ENCODE results near the gene YPEL5. TPM values are rescaled to one million over a fixed set of nuclear protein-coding genes. Genes with fewer than 3 reads are reported as not detected.
A peak's percentile ranks its signal among the peaks of the same experiment; 100 is the strongest.

Gene YPEL5
- total and polyA plus RNA-seq, 2 donors (not counting 1 experiment from before 2014, with no cell fraction given) = 94.7 to 159 TPM

GRCh38 chr2:30161929-30162706 is 15.3 kb downstream of the YPEL5 start:
- Histone ChIP-seq H3K27ac (ENCODE audit: insufficient read depth, low read length) (no peak overlapping the region), H3K4me3 (replicated peaks in 1 of 4; ENCODE audit: control extremely low read depth in 1 of 4, insufficient read depth in 1 of 4, low read depth in 3 of 4, low read length in 4 of 4) (no peak overlapping the region), H3K36me3 (ENCODE audit: control insufficient read depth, insufficient read depth, low read length) (peaks cover 2% of the 10 kb centered on the region), H3K4me2 (ENCODE audit: extremely low read depth, insufficient read depth, low read length) (no peak overlapping the region), H3K4me1 (ENCODE audit: control insufficient read depth, extremely low read depth, insufficient read depth, low read length) (no peaks in the 10 kb centered on the region), H4K20me1 (ENCODE audit: control insufficient read depth, extremely low read depth, insufficient read depth, low read length) (no peaks in the 10 kb centered on the region), H3K27me3 (ENCODE audit: control insufficient read depth, insufficient read depth, low read length) (no peaks in the 10 kb centered on the region), H2AFZ (ENCODE audit: low read length) (no peak overlapping the region), H3K79me2 (ENCODE audit: control insufficient read depth, insufficient read depth, low read length) (no peaks in the 10 kb centered on the region), H3K9ac (ENCODE audit: insufficient read depth, low read length) (no peak overlapping the region), H3K9me3 (ENCODE audit: control insufficient read depth, insufficient read depth, low read depth, low read length) (no peaks in the 10 kb centered on the region)
- TF ChIP-seq CTCF (conservative IDR thresholded peaks at IDR 0.05 in 1 of 2, IDR thresholded peaks at IDR 0.05 in 1 of 2; ENCODE audit: low read depth in 1 of 2, low read length in 2 of 2) (no peak), EZH2 (IDR thresholded peaks at IDR 0.05; ENCODE audit: low read length, missing control alignments) (no peak)
- peak in 1 of 2 donors; percentile 18 for DNase-seq (ENCODE audit: low read depth in 2 of 2)

- TF ChIP-seq CTCF (conservative IDR thresholded peaks at IDR 0.05 in 1 of 2, IDR thresholded peaks at IDR 0.05 in 1 of 2; ENCODE audit: low read depth in 1 of 2, low read length in 2 of 2) (no peak), EZH2 (IDR thresholded peaks at IDR 0.05; ENCODE audit: low read length, missing control alignments) (no peak)
- DNase-seq (ENCODE audit: low read depth in 2 of 2) = no peak
Observed at GRCh38 chr2:30162806-30163205, 16.0 kb downstream of the YPEL5 start.

GRCh38 chr2:30164131-30164925 is 17.5 kb downstream of the YPEL5 start:
- Histone ChIP-seq H4K20me1 (ENCODE audit: control insufficient read depth, extremely low read depth, insufficient read depth, low read length) (no peaks in the 10 kb centered on the region), H2AFZ (ENCODE audit: low read length) (no peak overlapping the region), H3K27me3 (ENCODE audit: control insufficient read depth, insufficient read depth, low read length) (no peaks in the 10 kb centered on the region), H3K27ac (ENCODE audit: insufficient read depth, low read length) (no peak overlapping the region), H3K9ac (ENCODE audit: insufficient read depth, low read length) (no peak overlapping the region), H3K79me2 (ENCODE audit: control insufficient read depth, insufficient read depth, low read length) (no peaks in the 10 kb centered on the region), H3K4me2 (ENCODE audit: extremely low read depth, insufficient read depth, low read length) (peak overlapping the region; percentile 13), H3K4me3 (replicated peaks in 1 of 4; ENCODE audit: control extremely low read depth in 1 of 4, insufficient read depth in 1 of 4, low read depth in 3 of 4, low read length in 4 of 4) (no peak overlapping the region), H3K9me3 (ENCODE audit: control insufficient read depth, insufficient read depth, low read depth, low read length) (no peaks in the 10 kb centered on the region), H3K36me3 (ENCODE audit: control insufficient read depth, insufficient read depth, low read length) (no peaks in the 10 kb centered on the region), H3K4me1 (ENCODE audit: control insufficient read depth, extremely low read depth, insufficient read depth, low read length) (no peaks in the 10 kb centered on the region)
- TF ChIP-seq CTCF (conservative IDR thresholded peaks at IDR 0.05 in 1 of 2, IDR thresholded peaks at IDR 0.05 in 1 of 2; ENCODE audit: low read depth in 1 of 2, low read length in 2 of 2) = no peak
- no peak for TF ChIP-seq EZH2 (IDR thresholded peaks at IDR 0.05; ENCODE audit: low read length, missing control alignments)
- DNase-seq (ENCODE audit: low read depth in 2 of 2) = peak in 1 of 2 donors; percentile 32

More at GRCh38 chr2:30162806-30163205, 16.0 kb downstream of the YPEL5 start:
- Histone ChIP-seq H3K27me3 (ENCODE audit: control insufficient read depth, insufficient read depth, low read length) (no peaks in the 10 kb centered on the region), H4K20me1 (ENCODE audit: control insufficient read depth, extremely low read depth, insufficient read depth, low read length) (no peaks in the 10 kb centered on the region), H3K79me2 (ENCODE audit: control insufficient read depth, insufficient read depth, low read length) (no peaks in the 10 kb centered on the region), H3K4me3 (replicated peaks in 1 of 4; ENCODE audit: control extremely low read depth in 1 of 4, insufficient read depth in 1 of 4, low read depth in 3 of 4, low read length in 4 of 4) (no peak overlapping the region), H2AFZ (ENCODE audit: low read length) (no peak overlapping the region), H3K9me3 (ENCODE audit: control insufficient read depth, insufficient read depth, low read depth, low read length) (no peaks in the 10 kb centered on the region), H3K27ac (ENCODE audit: insufficient read depth, low read length) (no peak overlapping the region), H3K36me3 (ENCODE audit: control insufficient read depth, insufficient read depth, low read length) (peaks cover 2% of the 10 kb centered on the region), H3K4me2 (ENCODE audit: extremely low read depth, insufficient read depth, low read length) (no peak overlapping the region), H3K4me1 (ENCODE audit: control insufficient read depth, extremely low read depth, insufficient read depth, low read length) (no peaks in the 10 kb centered on the region), H3K9ac (ENCODE audit: insufficient read depth, low read length) (no peak overlapping the region)

All from fibroblast of lung (primary cell).